GM23338 (cell line): ENCODE measurements around the gene TSPAN32. TPM values are rescaled to one million over a fixed set of nuclear protein-coding genes. Genes with fewer than 3 reads are reported as not detected.

Experiments used
- ATAC-seq: fragments of 200-7000 bp; cut with Tn5 transposase; 3 replicates; pipeline ENCODE4 v1.9.1; 2020
- DNase-seq: peaks from one replicate; pipeline ENCODE4 v3.0.0-alpha.2; 2015; ENCODE audit warnings: low spot score
- H2AFZ ChIP-seq: fragments of 200-600 bp; sonication (generic); 2 replicates; pipeline ENCODE4 v1.8.0; 2016; ENCODE audit warnings: antibody characterized with exemption, mild to moderate bottlenecking, moderate library complexity
- H3F3A ChIP-seq: fragments of 200-600 bp; sonication (generic); replicated peaks from 2 replicates; pipeline ENCODE4 v1.8.0; 2017; ENCODE audit warnings: antibody characterized with exemption, mixed run types, low read depth
- H3K27ac ChIP-seq: fragments of 200-600 bp; sonication (generic); 2 replicates; pipeline ENCODE4 v1.6.1; 2016; ENCODE audit warnings: low read depth
- H3K27me3 ChIP-seq: fragments of 200-600 bp; sonication (generic); 2 replicates; pipeline ENCODE4 v1.8.0; 2016; ENCODE audit warnings: mild to moderate bottlenecking, mixed run types, moderate library complexity; ENCODE audit not compliant: insufficient read depth
- H3K36me3 ChIP-seq: fragments of 200-600 bp; sonication (generic); 2 replicates; pipeline ENCODE4 v1.8.0; 2016; ENCODE audit warnings: mild to moderate bottlenecking; ENCODE audit not compliant: insufficient read depth
- H3K4me1 ChIP-seq: fragments of 200-600 bp; sonication (generic); 2 replicates; pipeline ENCODE4 v1.8.0; 2016; ENCODE audit warnings: mild to moderate bottlenecking, moderate library complexity; ENCODE audit not compliant: insufficient read depth
- H3K4me2 ChIP-seq: fragments of 200-600 bp; sonication (generic); 2 replicates; pipeline ENCODE4 v1.7.1; 2017; ENCODE audit warnings: mixed run types
- H3K4me3 ChIP-seq: fragments of 200-600 bp; sonication (generic); 2 replicates; pipeline ENCODE4 v1.6.1; 2016; ENCODE audit warnings: mixed run types
- H3K79me2 ChIP-seq: fragments of 200-600 bp; sonication (generic); replicated peaks from 2 replicates; pipeline ENCODE4 v1.8.0; 2017; ENCODE audit warnings: mild to moderate bottlenecking; ENCODE audit not compliant: insufficient read depth
- H3K9me2 ChIP-seq: fragments of 200-600 bp; sonication (generic); 2 replicates; pipeline ENCODE4 v1.8.0; 2017; ENCODE audit not compliant: insufficient read depth
- H4K20me1 ChIP-seq: fragments of 200-600 bp; sonication (generic); replicated peaks from 2 replicates; pipeline ENCODE4 v1.8.0; 2017; ENCODE audit warnings: mild to moderate bottlenecking; ENCODE audit not compliant: insufficient read depth
- H3K27ac Mint-ChIP-seq: 2 replicates; pipeline ENCODE4 v1.8.0; 2020; ENCODE audit warnings: inconsistent platforms, mild to moderate bottlenecking, moderate library complexity, mixed read lengths
- H3K27me3 Mint-ChIP-seq: 3 replicates; pipeline ENCODE4 v1.8.0; 2022; ENCODE audit warnings: low read depth, mild to moderate bottlenecking, moderate library complexity, mixed read lengths, inconsistent platforms; ENCODE audit not compliant: insufficient read depth, poor library complexity
- H3K36me3 Mint-ChIP-seq: 3 replicates; pipeline ENCODE4 v1.8.0; 2021; ENCODE audit warnings: low read depth, mild to moderate bottlenecking, inconsistent platforms, moderate library complexity, mixed read lengths
- H3K4me1 Mint-ChIP-seq: 3 replicates; pipeline ENCODE4 v1.8.0; 2020; ENCODE audit warnings: mild to moderate bottlenecking, inconsistent platforms, mixed read lengths
- H3K4me3 Mint-ChIP-seq: 3 replicates; pipeline ENCODE4 v1.8.0; 2021; ENCODE audit warnings: moderate library complexity, mild to moderate bottlenecking, inconsistent platforms, mixed read lengths
- H3K9me3 Mint-ChIP-seq: 3 replicates; pipeline ENCODE4 v1.8.0; 2020; ENCODE audit warnings: moderate library complexity, mild to moderate bottlenecking, inconsistent platforms, mixed read lengths
- CREB1 ChIP-seq: fragments of 250-450 bp; sonication (Bioruptor Pico); IDR thresholded peaks from 2 replicates; pipeline ENCODE4 v1.5.0; 2020; ENCODE audit warnings: low read depth, mild to moderate bottlenecking, moderate library complexity
- ETS1 ChIP-seq: IDR thresholded peaks from 2 replicates; pipeline ENCODE4 v1.6.1; 2016; ENCODE audit warnings: antibody characterized with exemption
- EZH2 ChIP-seq: fragments of 200-600 bp; sonication (generic); IDR thresholded peaks from one replicate; pipeline ENCODE4 v1.8.0; 2017; ENCODE audit warnings: antibody characterized with exemption, mild to moderate bottlenecking, low read depth; ENCODE audit not compliant: unreplicated experiment
- EZH2phosphoT487 ChIP-seq: fragments of 200-600 bp; sonication (generic); IDR thresholded peaks from one replicate; pipeline ENCODE4 v1.8.1; 2018; ENCODE audit warnings: antibody characterized with exemption; ENCODE audit not compliant: unreplicated experiment
- JUNB ChIP-seq: IDR thresholded peaks from one replicate; pipeline ENCODE4 v1.6.1; 2016; ENCODE audit warnings: antibody characterized with exemption; ENCODE audit not compliant: unreplicated experiment
- NANOG ChIP-seq: IDR thresholded peaks from 2 replicates; pipeline ENCODE4 v1.6.1; 2016; ENCODE audit warnings: antibody characterized with exemption, borderline replicate concordance
- POLR2AphosphoS5 ChIP-seq: IDR thresholded peaks from 2 replicates; pipeline ENCODE4 v1.6.1; 2016; ENCODE audit warnings: antibody characterized with exemption, low read depth
- REST ChIP-seq: IDR thresholded peaks from one replicate; pipeline ENCODE4 v1.6.1; 2018; ENCODE audit warnings: antibody characterized with exemption; ENCODE audit not compliant: unreplicated experiment
- STAT1 ChIP-seq: IDR thresholded peaks from one replicate; pipeline ENCODE4 v1.6.1; 2016; ENCODE audit warnings: antibody characterized with exemption; ENCODE audit not compliant: unreplicated experiment
- ZNF114 ChIP-seq: fragments of 250-450 bp; sonication (Bioruptor Pico); IDR thresholded peaks from 2 replicates; pipeline ENCODE4 v1.5.0; 2020; ENCODE audit warnings: mild to moderate bottlenecking, moderate library complexity
- ZNF331 ChIP-seq: fragments of 250-450 bp; sonication (Bioruptor Pico); IDR thresholded peaks from 2 replicates; pipeline ENCODE4 v1.5.0; 2020; ENCODE audit warnings: low read depth, mild to moderate bottlenecking, moderate library complexity
- ZNF462 ChIP-seq: fragments of 250-450 bp; sonication (Bioruptor Pico); IDR thresholded peaks from 2 replicates; pipeline ENCODE4 v1.5.0; 2020; ENCODE audit warnings: mild to moderate bottlenecking, moderate library complexity
- polyA plus RNA-seq: library from polyadenylated mRNA; unstranded; fragments of >200 nt; fragmentation: Nextera tagmentation; extraction: Ambion mirVana; gene quantifications from 2 replicates; pipeline ENCODE4 v1.2.1, GENCODE V29; 2016
- total RNA-seq: library from RNA; depleted of rRNA; stranded (reverse); fragments of >200 nt; shearing (Covaris generic); gene quantifications from 2 replicates; pipeline ENCODE4 v1.2.3, GENCODE V29; 2014

The TSPAN32 gene
- total and polyA plus RNA-seq, 2 experiments from 2014 or later, result not detected

GRCh38 chr11:2345050-2345449 lies 43.2 kb downstream of the TSPAN32 start:
- ATAC-seq (no peak), DNase-seq (no peak)
- Histone ChIP-seq H3K4me1 (peaks cover under 1% of the 10 kb centered on the region; the same call in 1 of the 2 replicates), H4K20me1 (no peaks in the 10 kb centered on the region), H3K27me3 (no peaks in the 10 kb centered on the region), H3F3A (no peaks in the 10 kb centered on the region), H3K36me3 (peaks cover 3% of the 10 kb centered on the region), H2AFZ (no peak overlapping the region), H3K4me3 (no peak overlapping the region), H3K27ac (no peak overlapping the region), H3K9me2 (0 out of 2 replicates have a peak, but pooled peaks cover 5% of the 10 kb centered on the region), H3K4me2 (no peak overlapping the region), H3K79me2 (no peaks in the 10 kb centered on the region)
- Mint-ChIP-seq H3K4me3 (no peak overlapping the region), H3K36me3 (peaks cover 14% of the 10 kb centered on the region; the same call in 2 of the 3 replicates), H3K4me1 (no peaks in the 10 kb centered on the region), H3K27ac (no peak overlapping the region), H3K27me3 (peaks cover 14% of the 10 kb centered on the region), H3K9me3 (peaks cover 48% of the 10 kb centered on the region)
- TF ChIP-seq POLR2AphosphoS5, result no peak
- no peak for TF ChIP-seq EZH2phosphoT487
- TF ChIP-seq STAT1, result no peak
- TF ChIP-seq EZH2, result no peak
- TF ChIP-seq CREB1 (CRISPR knock-in tag), result no peak
- TF ChIP-seq JUNB, result no peak
- no peak for TF ChIP-seq ZNF331 (CRISPR knock-in tag)
- no peak for TF ChIP-seq REST
- no peak for TF ChIP-seq ZNF114 (CRISPR knock-in tag)

GRCh38 chr11:2346014-2346413 lies 44.2 kb downstream of the TSPAN32 start:
- Histone ChIP-seq H4K20me1 (no peaks in the 10 kb centered on the region), H3K79me2 (no peaks in the 10 kb centered on the region), H3K4me1 (no peaks in the 10 kb centered on the region), H3K27me3 (no peaks in the 10 kb centered on the region), H2AFZ (no peak overlapping the region), H3K36me3 (peaks cover 3% of the 10 kb centered on the region), H3K9me2 (0 out of 2 replicates have a peak, but pooled peaks cover 5% of the 10 kb centered on the region), H3K27ac (no peak overlapping the region), H3F3A (no peaks in the 10 kb centered on the region), H3K4me3 (no peak overlapping the region), H3K4me2 (no peak overlapping the region)
- H3K9me3 Mint-ChIP-seq, result peaks cover 57% of the 10 kb centered on the region
- peaks cover 14% of the 10 kb centered on the region for H3K27me3 Mint-ChIP-seq
- ATAC-seq (no peak), DNase-seq (no peak)
- no peaks in the 10 kb centered on the region for H3K4me1 Mint-ChIP-seq
- H3K4me3 Mint-ChIP-seq, result no peak overlapping the region
- no peak overlapping the region for H3K27ac Mint-ChIP-seq
- H3K36me3 Mint-ChIP-seq, result peaks cover 14% of the 10 kb centered on the region; the same call in 2 of the 3 replicates
- no peak for TF ChIP-seq ZNF462 (CRISPR knock-in tag)
- TF ChIP-seq EZH2phosphoT487, result no peak
- no peak for TF ChIP-seq CREB1 (CRISPR knock-in tag)
- no peak for TF ChIP-seq ETS1
- TF ChIP-seq NANOG, result no peak
- TF ChIP-seq EZH2, result no peak
- TF ChIP-seq ZNF331 (CRISPR knock-in tag), result no peak
